Activated CD8-positive, alpha-beta memory T cell treated with anti-CD3 and anti-CD28 coated beads, Interleukin-2, amount 50 U/mL, for 4 hours (primary cell): ENCODE measurements around the gene ENAH.
"Not testable (repeated sequence)": the region's sequence is repeated elsewhere in the genome, so short reads cannot be mapped to it uniquely, and the experiment has no call there.

Experiments used
- DNase-seq: peaks from one replicate; pipeline ENCODE4 v3.0.0-alpha.2; 2020

The ENAH gene

GRCh38 chr1:225522588-225523262, 130.2 kb downstream of the ENAH start:
- DNase-seq: no peak

GRCh38 chr1:225520587-225521227, 132.2 kb downstream of the ENAH start:
- DNase-seq: no peak

GRCh38 chr1:225519166-225519863, 133.6 kb downstream of the ENAH start:
- DNase-seq: no peak

GRCh38 chr1:225517697-225518096, 135.2 kb downstream of the ENAH start:
- DNase-seq: no peak

GRCh38 chr1:225517221-225517620, 135.7 kb downstream of the ENAH start:
- no peak for DNase-seq

- DNase-seq: no peak
These were observed 138.2 kb downstream of the ENAH start for GRCh38 chr1:225514671-225515081.

- not testable (repeated sequence) for DNase-seq
These were observed 139.3 kb downstream of the ENAH start for GRCh38 chr1:225513576-225513975.

- DNase-seq: no peak
These were observed 141.0 kb downstream of the ENAH start for GRCh38 chr1:225511828-225512381.

- DNase-seq: not testable (repeated sequence)
These were observed 142.2 kb downstream of the ENAH start for GRCh38 chr1:225510740-225511139.

GRCh38 chr1:225509770-225510169, 143.2 kb downstream of the ENAH start:
- DNase-seq: no peak

- DNase-seq: no peak
These were observed 143.6 kb downstream of the ENAH start for GRCh38 chr1:225509376-225509707.

- DNase-seq: no peak
These were observed 144.2 kb downstream of the ENAH start for GRCh38 chr1:225508538-225509375.

- DNase-seq: no peak
These were observed 146.2 kb downstream of the ENAH start for GRCh38 chr1:225506727-225507126.

- no peak for DNase-seq
These were observed 148.1 kb downstream of the ENAH start for GRCh38 chr1:225504776-225505175.

- DNase-seq: no peak
These were observed 152.2 kb downstream of the ENAH start for GRCh38 chr1:225500624-225501192.

GRCh38 chr1:225498549-225499136, 154.3 kb downstream of the ENAH start:
- no peak for DNase-seq

- DNase-seq: no peak
These were observed 158.0 kb downstream of the ENAH start for GRCh38 chr1:225494789-225495359.

- DNase-seq: no peak
These were observed 159.2 kb downstream of the ENAH start for GRCh38 chr1:225493591-225494246.

- DNase-seq: no peak
These were observed 164.2 kb downstream of the ENAH start for GRCh38 chr1:225488676-225489075.

GRCh38 chr1:225486856-225487255, 166.1 kb downstream of the ENAH start:
- no peak for DNase-seq

- DNase-seq: no peak
These were observed 166.9 kb downstream of the ENAH start for GRCh38 chr1:225485991-225486530.
